ENCODE data around the gene TK2.
"Not testable (repeated sequence)": the region's sequence is repeated elsewhere in the genome, so short reads cannot be mapped to it uniquely, and the experiment has no call there.

TK2 gene

GRCh38 chr16:66516808-66517585 is 32.9 kb downstream of the TK2 start:
- ATAC-seq: peak; percentile 90
- TF ChIP-seq SNAI2 (CRISPR knock-in tag; IDR thresholded peaks at IDR 0.05) (peak; percentile 26; the same call in 1 of the 2 replicates), ZFP30 (CRISPR knock-in tag; IDR thresholded peaks at IDR 0.05) (no peak), ZNF565 (CRISPR knock-in tag; conservative IDR thresholded peaks at IDR 0.05; ENCODE audit: low read depth) (peak; percentile 61; the same call in 1 of the 2 replicates), PPARA (CRISPR knock-in tag; IDR thresholded peaks at IDR 0.05; ENCODE audit: borderline replicate concordance) (no peak), CREB5 (CRISPR knock-in tag; IDR thresholded peaks at IDR 0.05; ENCODE audit: low read depth) (0 out of 2 replicates have a peak, but pooled peaks have one; percentile 39), ZFP3 (CRISPR knock-in tag; IDR thresholded peaks at IDR 0.05) (0 out of 2 replicates have a peak, but pooled peaks have one; percentile 51)
- TF ChIP-seq, protein P1, sequence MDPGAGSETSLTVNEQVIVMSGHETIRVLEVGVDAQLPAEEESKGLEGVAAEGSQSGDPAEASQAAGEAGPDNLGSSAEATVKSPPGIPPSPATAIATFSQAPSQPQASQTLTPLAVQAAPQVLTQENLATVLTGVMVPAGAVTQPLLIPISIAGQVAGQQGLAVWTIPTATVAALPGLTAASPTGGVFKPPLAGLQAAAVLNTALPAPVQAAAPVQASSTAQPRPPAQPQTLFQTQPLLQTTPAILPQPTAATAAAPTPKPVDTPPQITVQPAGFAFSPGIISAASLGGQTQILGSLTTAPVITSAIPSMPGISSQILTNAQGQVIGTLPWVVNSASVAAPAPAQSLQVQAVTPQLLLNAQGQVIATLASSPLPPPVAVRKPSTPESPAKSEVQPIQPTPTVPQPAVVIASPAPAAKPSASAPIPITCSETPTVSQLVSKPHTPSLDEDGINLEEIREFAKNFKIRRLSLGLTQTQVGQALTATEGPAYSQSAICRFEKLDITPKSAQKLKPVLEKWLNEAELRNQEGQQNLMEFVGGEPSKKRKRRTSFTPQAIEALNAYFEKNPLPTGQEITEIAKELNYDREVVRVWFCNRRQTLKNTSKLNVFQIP (CRISPR knock-in tag; IDR thresholded peaks at IDR 0.05; ENCODE audit: borderline replicate concordance, low read depth): 0 out of 2 replicates have a peak, but pooled peaks have one; percentile 9

DNA sequence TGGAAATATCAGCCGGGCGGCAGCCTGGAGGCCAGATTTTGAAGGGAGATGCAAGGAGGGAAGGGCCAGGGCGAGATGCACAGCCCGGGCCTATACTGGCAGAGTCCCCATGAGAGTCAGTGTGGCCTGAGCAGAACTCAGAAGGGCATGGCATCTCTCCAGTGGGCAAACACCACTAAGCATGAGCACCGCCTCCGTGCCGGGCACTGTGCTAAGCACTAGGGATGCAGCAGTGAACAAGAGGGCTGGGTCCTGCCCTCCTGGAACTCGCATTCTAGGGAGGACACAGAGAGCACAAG is 33.5 kb downstream of the TK2 start:
- no peak; the same call in 1 of the 3 replicates for ATAC-seq
- TF ChIP-seq GLIS3 (CRISPR knock-in tag; IDR thresholded peaks at IDR 0.05) (0 out of 2 replicates have a peak, but pooled peaks have one; percentile 15), OSR1 (CRISPR knock-in tag; IDR thresholded peaks at IDR 0.05) (no peak), PATZ1 (CRISPR knock-in tag; IDR thresholded peaks at IDR 0.05; ENCODE audit: borderline replicate concordance) (no peak; the same call in 1 of the 2 replicates), ZC3H10 (CRISPR knock-in tag; IDR thresholded peaks at IDR 0.05) (no peak), RARB (CRISPR knock-in tag; IDR thresholded peaks at IDR 0.05) (no peak), CSRNP3 (CRISPR knock-in tag; IDR thresholded peaks at IDR 0.05) (no peak)
- TF ChIP-seq, protein P2, sequence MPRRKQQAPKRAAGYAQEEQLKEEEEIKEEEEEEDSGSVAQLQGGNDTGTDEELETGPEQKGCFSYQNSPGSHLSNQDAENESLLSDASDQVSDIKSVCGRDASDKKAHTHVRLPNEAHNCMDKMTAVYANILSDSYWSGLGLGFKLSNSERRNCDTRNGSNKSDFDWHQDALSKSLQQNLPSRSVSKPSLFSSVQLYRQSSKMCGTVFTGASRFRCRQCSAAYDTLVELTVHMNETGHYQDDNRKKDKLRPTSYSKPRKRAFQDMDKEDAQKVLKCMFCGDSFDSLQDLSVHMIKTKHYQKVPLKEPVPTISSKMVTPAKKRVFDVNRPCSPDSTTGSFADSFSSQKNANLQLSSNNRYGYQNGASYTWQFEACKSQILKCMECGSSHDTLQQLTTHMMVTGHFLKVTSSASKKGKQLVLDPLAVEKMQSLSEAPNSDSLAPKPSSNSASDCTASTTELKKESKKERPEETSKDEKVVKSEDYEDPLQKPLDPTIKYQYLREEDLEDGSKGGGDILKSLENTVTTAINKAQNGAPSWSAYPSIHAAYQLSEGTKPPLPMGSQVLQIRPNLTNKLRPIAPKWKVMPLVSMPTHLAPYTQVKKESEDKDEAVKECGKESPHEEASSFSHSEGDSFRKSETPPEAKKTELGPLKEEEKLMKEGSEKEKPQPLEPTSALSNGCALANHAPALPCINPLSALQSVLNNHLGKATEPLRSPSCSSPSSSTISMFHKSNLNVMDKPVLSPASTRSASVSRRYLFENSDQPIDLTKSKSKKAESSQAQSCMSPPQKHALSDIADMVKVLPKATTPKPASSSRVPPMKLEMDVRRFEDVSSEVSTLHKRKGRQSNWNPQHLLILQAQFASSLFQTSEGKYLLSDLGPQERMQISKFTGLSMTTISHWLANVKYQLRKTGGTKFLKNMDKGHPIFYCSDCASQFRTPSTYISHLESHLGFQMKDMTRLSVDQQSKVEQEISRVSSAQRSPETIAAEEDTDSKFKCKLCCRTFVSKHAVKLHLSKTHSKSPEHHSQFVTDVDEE (CRISPR knock-in tag; IDR thresholded peaks at IDR 0.05): no peak

DNA sequence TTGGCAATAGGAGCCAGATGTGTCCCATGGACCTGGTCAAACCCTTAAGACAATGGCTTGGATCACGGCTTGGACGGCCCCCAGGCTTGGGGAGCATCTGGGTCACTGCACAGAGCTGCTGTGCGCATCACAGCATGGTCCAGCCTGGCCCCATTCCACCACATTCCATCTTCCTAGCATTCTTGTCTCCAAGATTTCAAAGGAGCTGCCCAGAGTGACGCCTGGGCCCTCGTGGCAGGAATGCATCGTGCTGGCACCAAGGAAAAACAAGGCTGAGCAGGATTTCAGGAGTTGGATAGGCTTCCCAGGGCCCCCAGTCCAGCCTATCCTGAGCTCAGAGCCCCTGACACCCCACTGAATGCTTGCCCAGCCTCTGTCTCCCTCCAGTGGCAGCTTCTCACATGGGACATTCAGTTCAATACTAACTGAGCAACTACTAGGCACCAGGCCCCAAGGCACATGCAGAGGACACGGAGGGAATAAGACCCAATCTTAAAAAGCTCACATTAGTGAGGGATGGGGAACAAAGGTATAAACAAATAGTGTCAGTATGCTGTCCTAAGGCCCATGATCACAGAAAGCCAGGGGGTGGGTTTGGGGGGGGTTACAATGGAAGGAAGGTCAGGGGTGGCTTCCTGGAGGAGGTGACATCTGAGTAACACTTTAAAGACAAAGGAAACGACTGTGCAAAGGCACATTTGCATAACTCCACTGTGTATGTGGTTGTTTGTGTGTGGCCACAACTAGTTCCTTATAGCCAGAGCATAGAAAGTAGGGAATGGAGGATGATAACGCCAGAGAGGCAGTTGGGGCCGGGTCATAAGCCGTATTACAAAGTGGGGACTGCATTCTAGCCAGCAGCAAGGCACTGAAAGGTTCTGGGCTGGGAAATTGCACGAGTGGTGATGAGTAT is 34.1 kb downstream of the TK2 start:
- 0 out of 2 replicates have a peak, but pooled peaks have one; percentile 21 for TF ChIP-seq ISL1 (CRISPR knock-in tag; IDR thresholded peaks at IDR 0.05)
- TF ChIP-seq, protein P2 (CRISPR knock-in tag; IDR thresholded peaks at IDR 0.05): no peak
- no peak for TF ChIP-seq PPARA (CRISPR knock-in tag; IDR thresholded peaks at IDR 0.05; ENCODE audit: borderline replicate concordance)
- TF ChIP-seq TCF4 (CRISPR knock-in tag; IDR thresholded peaks at IDR 0.05; ENCODE audit: borderline replicate concordance): no peak
- no peak for TF ChIP-seq ZC3H10 (CRISPR knock-in tag; IDR thresholded peaks at IDR 0.05)
- peak; percentile 64 for ATAC-seq

DNA sequence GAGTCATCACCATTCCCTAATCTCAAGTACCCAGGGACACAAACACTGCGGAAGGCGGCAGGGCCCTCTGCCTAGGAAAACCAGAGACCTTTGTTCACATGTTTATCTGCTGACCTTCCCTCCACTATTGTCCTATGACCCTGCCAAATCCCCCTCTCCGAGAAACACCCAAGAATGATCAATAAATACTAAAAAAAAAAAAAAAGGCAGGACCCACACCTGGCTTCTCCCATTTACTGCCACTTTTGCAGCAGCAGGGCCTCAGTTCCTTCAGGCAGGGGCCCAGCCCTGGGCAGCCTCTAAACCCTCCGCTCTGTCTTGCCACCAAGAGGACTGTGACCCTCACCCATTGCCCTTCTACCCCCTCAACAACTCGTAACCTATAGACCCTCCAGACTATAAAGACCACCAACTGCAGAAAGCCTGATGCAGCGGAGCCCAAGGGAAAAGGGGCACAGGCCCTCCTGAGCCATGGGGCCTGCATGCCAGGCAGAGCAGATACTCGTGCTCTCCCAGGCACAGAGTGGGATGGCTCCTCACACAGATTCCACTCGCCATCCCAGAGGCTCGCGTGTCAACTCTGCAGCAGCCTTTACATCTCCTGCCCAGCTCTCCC is 34.8 kb downstream of the TK2 start:
- ATAC-seq: not testable (repeated sequence)

DNA sequence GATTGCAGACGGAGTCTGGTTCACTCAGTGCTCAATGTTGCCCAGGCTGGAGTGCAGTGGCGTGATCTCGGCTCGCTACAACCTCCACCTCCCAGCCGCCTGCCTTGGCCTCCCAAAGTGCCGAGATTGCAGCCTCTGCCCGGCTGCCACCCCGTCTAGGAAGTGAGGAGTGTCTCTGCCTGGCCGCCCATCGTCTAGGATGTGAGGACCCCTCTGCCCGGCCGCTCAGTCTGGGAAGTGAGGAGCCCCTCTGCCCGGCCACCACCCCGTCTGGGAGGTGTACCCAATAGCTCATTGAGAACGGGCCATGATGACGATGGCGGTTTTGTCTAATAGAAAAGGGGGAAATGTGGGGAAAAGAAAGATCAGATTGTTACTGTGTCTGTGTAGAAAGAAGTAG is 35.5 kb downstream of the TK2 start:
- ATAC-seq: not testable (repeated sequence)

Measured in SK-N-SH treated with all-trans-retinoic acid at 6 μM for 48 hours (cell line).